HCT116 (cell line): ENCODE data around the gene CDH11. TPM values are rescaled to one million over a fixed set of nuclear protein-coding genes. Genes with fewer than 3 reads are reported as not detected.

Experiments
- ATAC-seq: fragments of 200-7000 bp; cut with Tn5 transposase; 2 replicates; pipeline ENCODE4 v1.9.1; 2020; ENCODE audit warnings: mild to moderate bottlenecking, moderate library complexity
- BruUV-seq: library from RNA; stranded (reverse); fragments of 400-500 nt; replicated peaks from 2 replicates; lab custom pipeline; 2021; lab: Mats Ljungman, UMichigan
- CTCF ChIA-PET: fragments of 300-600 bp; sonication (Branson Sonifier 250); formaldehyde crosslinking; loops from one replicate; lab custom pipeline; 2021; ENCODE audit warnings: antibody characterized with exemption; lab: Charles Lee
- POLR2A ChIA-PET: fragments of 300-600, 350-600 bp; sonication (Branson Sonifier 250); formaldehyde crosslinking; loops from one replicate; lab custom pipeline; 2021; ENCODE audit warnings: antibody characterized with exemption; lab: Charles Lee
- RAD21 ChIA-PET, 2 experiments: fragments of 300-600 bp; sonication (Branson Sonifier 250); formaldehyde crosslinking; loops; one replicate each; lab custom pipeline; 2023; ENCODE audit warnings: low total read pairs in 2 of 2; ENCODE audit not compliant: uncharacterized antibody in 2 of 2, unreplicated experiment in 2 of 2, low non-redundant PET in 1 of 2; lab: Charles Lee
- DNase-seq: peaks from one replicate; pipeline ENCODE4 v3.0.0-alpha.2; 2010; ENCODE audit warnings: low read depth, low spot score
- H2AFZ ChIP-seq: fragments of 200-600 bp; shearing (Covaris generic), sonication (generic); 2 replicates; pipeline ENCODE4 v1.6.1; 2017; ENCODE audit warnings: low read depth, mixed run types, mixed read lengths, antibody characterized with exemption, low read length; ENCODE audit not compliant: poor library complexity, severe bottlenecking
- H3K27ac ChIP-seq: 2 replicates; pipeline ENCODE4 v1.5.1; 2012; ENCODE audit warnings: low read depth, low read length
- H3K27me3 ChIP-seq: fragments of 200-600 bp; sonication (generic); 2 replicates; pipeline ENCODE4 v1.6.1; 2016; ENCODE audit warnings: mixed run types, low read length, mixed read lengths; ENCODE audit not compliant: insufficient read depth
- H3K36me3 ChIP-seq, 2 experiments: fragments of 200-500 bp in 1 of 2; fragments of 200-600 bp in 1 of 2; sonication (Bioruptor generic) in 1 of 2; sonication (generic) in 1 of 2; 2 replicates each; pipeline versions ENCODE4 v1.5.1 to v1.6.1; 2014 to 2016; ENCODE audit warnings: low read length in 2 of 2, inconsistent platforms in 1 of 2, mixed read lengths in 1 of 2, mixed run types in 1 of 2; ENCODE audit not compliant: insufficient read depth in 2 of 2, control insufficient read depth in 1 of 2
- H3K4me1 ChIP-seq, 2 experiments: fragments of 200-600 bp in 1 of 2; sonication (generic) in 1 of 2; 2 replicates each; pipeline versions ENCODE4 v1.5.1 to v1.6.1; 2012 to 2017; ENCODE audit warnings: low read length in 2 of 2, inconsistent platforms in 1 of 2, mild to moderate bottlenecking in 1 of 2, mixed read lengths in 1 of 2, mixed run types in 1 of 2, moderate library complexity in 1 of 2; ENCODE audit not compliant: insufficient read depth in 2 of 2, control insufficient read depth in 1 of 2
- H3K4me2 ChIP-seq: fragments of 200-600 bp; sonication (generic); 2 replicates; pipeline ENCODE4 v1.6.1; 2017; ENCODE audit warnings: mixed run types, low read length, mixed read lengths
- H3K4me3 ChIP-seq, 2 experiments: fragments of 200-600 bp in 1 of 2; sonication (generic) in 1 of 2; replicated peaks in 1 of 2; 2 replicates each; pipeline ENCODE4 v1.5.1; 2011 to 2016; ENCODE audit warnings: low read length in 2 of 2, control low read depth in 1 of 2, low read depth in 1 of 2, mild to moderate bottlenecking in 1 of 2, mixed read lengths in 1 of 2, mixed run types in 1 of 2
- H3K79me2 ChIP-seq: fragments of 200-600 bp; sonication (generic); 2 replicates; pipeline ENCODE4 v1.6.1; 2017; ENCODE audit warnings: mild to moderate bottlenecking, mixed run types, low read length, moderate library complexity, mixed read lengths; ENCODE audit not compliant: insufficient read depth
- H3K9ac ChIP-seq: fragments of 200-600 bp; sonication (generic); 2 replicates; pipeline ENCODE4 v1.6.1; 2016; ENCODE audit warnings: low read length, mixed read lengths
- H3K9me2 ChIP-seq: fragments of 200-600 bp; sonication (generic), shearing (Covaris generic); 2 replicates; pipeline ENCODE4 v1.6.1; 2017; ENCODE audit warnings: mixed run types, mild to moderate bottlenecking, moderate library complexity; ENCODE audit not compliant: insufficient read depth
- H3K9me3 ChIP-seq, 2 experiments: fragments of 200-500 bp in 1 of 2; fragments of 200-600 bp in 1 of 2; sonication (Bioruptor generic) in 1 of 2; sonication (generic) in 1 of 2; 2 replicates each; pipeline ENCODE4 v1.6.1; 2014 to 2017; ENCODE audit warnings: low read length in 2 of 2, mixed read lengths in 2 of 2, inconsistent platforms in 1 of 2, low read depth in 1 of 2, mild to moderate bottlenecking in 1 of 2, mixed run types in 1 of 2, moderate library complexity in 1 of 2; ENCODE audit not compliant: control insufficient read depth in 1 of 2, insufficient read depth in 1 of 2
- H4K20me1 ChIP-seq: fragments of 200-600 bp; sonication (generic), shearing (Covaris generic); 2 replicates; pipeline ENCODE4 v1.6.1; 2017; ENCODE audit warnings: mixed run types, mild to moderate bottlenecking, moderate library complexity; ENCODE audit not compliant: insufficient read depth
- ATF3 ChIP-seq: IDR thresholded peaks from 2 replicates; pipeline ENCODE4 v1.6.1; 2012
- CBX3 ChIP-seq: IDR thresholded peaks from 2 replicates; pipeline ENCODE4 v1.6.1; 2012; ENCODE audit warnings: low read depth
- CEBPB ChIP-seq: IDR thresholded peaks from 2 replicates; pipeline ENCODE4 v1.6.1; 2012; ENCODE audit warnings: low read depth
- EGR1 ChIP-seq: IDR thresholded peaks from 2 replicates; pipeline ENCODE4 v1.6.1; 2012; ENCODE audit warnings: low read depth
- ELF1 ChIP-seq: IDR thresholded peaks from 2 replicates; pipeline ENCODE4 v1.6.1; 2012; ENCODE audit warnings: low read depth, borderline replicate concordance
- EZH2 ChIP-seq: fragments of 200-600 bp; sonication (generic); IDR thresholded peaks from 2 replicates; pipeline ENCODE4 v1.6.1; 2017; ENCODE audit warnings: antibody characterized with exemption, mixed run types
- FOSL1 ChIP-seq: IDR thresholded peaks from 2 replicates; pipeline ENCODE4 v1.6.1; 2012; ENCODE audit warnings: low read depth
- POLR2AphosphoS5 ChIP-seq: IDR thresholded peaks from 2 replicates; pipeline ENCODE4 v1.6.1; 2011; ENCODE audit warnings: mild to moderate bottlenecking, low read depth, low read length, moderate library complexity
- RAD21 ChIP-seq: IDR thresholded peaks from 2 replicates; pipeline ENCODE4 v1.6.1; 2012; ENCODE audit warnings: low read depth, mild to moderate bottlenecking
- SP1 ChIP-seq: IDR thresholded peaks from 2 replicates; pipeline ENCODE4 v1.6.1; 2012; ENCODE audit warnings: low read depth
- SRF ChIP-seq: IDR thresholded peaks from 2 replicates; pipeline ENCODE4 v1.6.1; 2012; ENCODE audit warnings: low read depth
- TCF7L2 ChIP-seq: IDR thresholded peaks from 2 replicates; pipeline ENCODE4 v1.7.0; 2011; ENCODE audit warnings: borderline replicate concordance, inconsistent platforms; ENCODE audit not compliant: insufficient read depth, insufficient read length; ENCODE audit errors: extremely low read depth
- ZFX ChIP-seq: fragments of 450-650 bp; IDR thresholded peaks from 2 replicates; pipeline ENCODE4 v1.6.1; 2017
- intact Hi-C: fragments of 100-400 bp; cut with micrococcal nuclease; formaldehyde crosslinking; loops from 2 replicates; pipeline ENCODE4 v1.10.0; 2022
- total RNA-seq: library from RNA; stranded (reverse); gene quantifications from one replicate; pipeline ENCODE4 v1.2.1, GENCODE V29; 2021; ENCODE audit not compliant: unreplicated experiment
- TF ChIP-seq, protein P1 (sequence below): IDR thresholded peaks from 2 replicates; pipeline ENCODE4 v1.6.1; 2012
- TF ChIP-seq, protein P2 (sequence below), 3 experiments: fragments of 200-600 bp in 1 of 3; sonication (generic) in 1 of 3; IDR thresholded peaks in 2 of 3; conservative IDR thresholded peaks in 1 of 3; 2 replicates each; pipeline ENCODE4 v1.5.1; 2012 to 2017; ENCODE audit warnings: low read depth in 2 of 3, low read length in 2 of 3, antibody characterized with exemption in 1 of 3, borderline replicate concordance in 1 of 3, control low read depth in 1 of 3, mild to moderate bottlenecking in 1 of 3, mixed read lengths in 1 of 3, mixed run types in 1 of 3, moderate library complexity in 1 of 3; ENCODE audit not compliant: insufficient read depth in 1 of 3
- TF ChIP-seq, protein P3 (sequence below): IDR thresholded peaks from 2 replicates; pipeline ENCODE4 v1.6.1; 2012; ENCODE audit warnings: low read depth

CDH11 gene
- total RNA-seq, 1 experiment from 2014 or later = 0.52 TPM

- Histone ChIP-seq H3K27me3 (no peaks in the 10 kb centered on the region), H3K9me2 (no peaks in the 10 kb centered on the region), H3K36me3 (no peaks in the 10 kb centered on the region), H4K20me1 (no peaks in the 10 kb centered on the region), H3K79me2 (no peaks in the 10 kb centered on the region), H3K4me1 (no peaks in the 10 kb centered on the region), H2AFZ (no peak overlapping the region), H3K4me2 (no peak overlapping the region), H3K9ac (no peak overlapping the region), H3K9me3 (peaks cover 4 to 21% of the 10 kb centered on the region in 2 experiments; a peak in 2 of 4 replicates), H3K27ac (no peak overlapping the region), H3K4me3 (no peak overlapping the region)
- intact Hi-C loops = no loop called here
- no TSS peak for BruUV-seq
- ChIA-PET RAD21 (no interaction called here), POLR2A (no interaction called here), CTCF (no interaction called here)
- DNase-seq = no peak
- no peak for TF ChIP-seq ATF3
- TF ChIP-seq POLR2AphosphoS5 = no peak
- no peak for TF ChIP-seq SP1
- TF ChIP-seq, protein P1, sequence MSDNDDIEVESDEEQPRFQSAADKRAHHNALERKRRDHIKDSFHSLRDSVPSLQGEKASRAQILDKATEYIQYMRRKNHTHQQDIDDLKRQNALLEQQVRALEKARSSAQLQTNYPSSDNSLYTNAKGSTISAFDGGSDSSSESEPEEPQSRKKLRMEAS = no peak
- TF ChIP-seq FOSL1 = no peak
- TF ChIP-seq CEBPB = no peak
- no peak for TF ChIP-seq SRF
- no peak for TF ChIP-seq ELF1
- TF ChIP-seq, protein P2, sequence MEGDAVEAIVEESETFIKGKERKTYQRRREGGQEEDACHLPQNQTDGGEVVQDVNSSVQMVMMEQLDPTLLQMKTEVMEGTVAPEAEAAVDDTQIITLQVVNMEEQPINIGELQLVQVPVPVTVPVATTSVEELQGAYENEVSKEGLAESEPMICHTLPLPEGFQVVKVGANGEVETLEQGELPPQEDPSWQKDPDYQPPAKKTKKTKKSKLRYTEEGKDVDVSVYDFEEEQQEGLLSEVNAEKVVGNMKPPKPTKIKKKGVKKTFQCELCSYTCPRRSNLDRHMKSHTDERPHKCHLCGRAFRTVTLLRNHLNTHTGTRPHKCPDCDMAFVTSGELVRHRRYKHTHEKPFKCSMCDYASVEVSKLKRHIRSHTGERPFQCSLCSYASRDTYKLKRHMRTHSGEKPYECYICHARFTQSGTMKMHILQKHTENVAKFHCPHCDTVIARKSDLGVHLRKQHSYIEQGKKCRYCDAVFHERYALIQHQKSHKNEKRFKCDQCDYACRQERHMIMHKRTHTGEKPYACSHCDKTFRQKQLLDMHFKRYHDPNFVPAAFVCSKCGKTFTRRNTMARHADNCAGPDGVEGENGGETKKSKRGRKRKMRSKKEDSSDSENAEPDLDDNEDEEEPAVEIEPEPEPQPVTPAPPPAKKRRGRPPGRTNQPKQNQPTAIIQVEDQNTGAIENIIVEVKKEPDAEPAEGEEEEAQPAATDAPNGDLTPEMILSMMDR (IDR thresholded peaks at IDR 0.05 in 2 of 3, conservative IDR thresholded peaks at IDR 0.05 in 1 of 3; ENCODE audit: borderline replicate concordance in 1 of 3, insufficient read depth in 1 of 3, low read depth in 2 of 3, low read length in 2 of 3) = no peak
- TF ChIP-seq RAD21 = no peak
- TF ChIP-seq CBX3 = no peak
- no peak for TF ChIP-seq EZH2
- TF ChIP-seq TCF7L2 = no peak
- no peak for TF ChIP-seq ZFX
- TF ChIP-seq, protein P3, sequence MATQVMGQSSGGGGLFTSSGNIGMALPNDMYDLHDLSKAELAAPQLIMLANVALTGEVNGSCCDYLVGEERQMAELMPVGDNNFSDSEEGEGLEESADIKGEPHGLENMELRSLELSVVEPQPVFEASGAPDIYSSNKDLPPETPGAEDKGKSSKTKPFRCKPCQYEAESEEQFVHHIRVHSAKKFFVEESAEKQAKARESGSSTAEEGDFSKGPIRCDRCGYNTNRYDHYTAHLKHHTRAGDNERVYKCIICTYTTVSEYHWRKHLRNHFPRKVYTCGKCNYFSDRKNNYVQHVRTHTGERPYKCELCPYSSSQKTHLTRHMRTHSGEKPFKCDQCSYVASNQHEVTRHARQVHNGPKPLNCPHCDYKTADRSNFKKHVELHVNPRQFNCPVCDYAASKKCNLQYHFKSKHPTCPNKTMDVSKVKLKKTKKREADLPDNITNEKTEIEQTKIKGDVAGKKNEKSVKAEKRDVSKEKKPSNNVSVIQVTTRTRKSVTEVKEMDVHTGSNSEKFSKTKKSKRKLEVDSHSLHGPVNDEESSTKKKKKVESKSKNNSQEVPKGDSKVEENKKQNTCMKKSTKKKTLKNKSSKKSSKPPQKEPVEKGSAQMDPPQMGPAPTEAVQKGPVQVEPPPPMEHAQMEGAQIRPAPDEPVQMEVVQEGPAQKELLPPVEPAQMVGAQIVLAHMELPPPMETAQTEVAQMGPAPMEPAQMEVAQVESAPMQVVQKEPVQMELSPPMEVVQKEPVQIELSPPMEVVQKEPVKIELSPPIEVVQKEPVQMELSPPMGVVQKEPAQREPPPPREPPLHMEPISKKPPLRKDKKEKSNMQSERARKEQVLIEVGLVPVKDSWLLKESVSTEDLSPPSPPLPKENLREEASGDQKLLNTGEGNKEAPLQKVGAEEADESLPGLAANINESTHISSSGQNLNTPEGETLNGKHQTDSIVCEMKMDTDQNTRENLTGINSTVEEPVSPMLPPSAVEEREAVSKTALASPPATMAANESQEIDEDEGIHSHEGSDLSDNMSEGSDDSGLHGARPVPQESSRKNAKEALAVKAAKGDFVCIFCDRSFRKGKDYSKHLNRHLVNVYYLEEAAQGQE = no peak
- TF ChIP-seq EGR1 = no peak
- ATAC-seq = no peak
Measured at GRCh38 chr16:65042438-65043365, 79.2 kb downstream of the CDH11 start.
